HEK293 (cell line): Measurements from ENCODE around the gene COPB1.

ENCODE experiments used
- CTCF ChIA-PET: fragments of 350-600 bp; formaldehyde crosslinking; extraction: SDS; loops from one replicate; lab custom pipeline; 2021; ENCODE audit warnings: antibody characterized with exemption; lab: Yijun Ruan, JAX
- POLR2A ChIA-PET: fragments of 300-600 bp; formaldehyde crosslinking; extraction: SDS; loops from one replicate; lab custom pipeline; 2020; ENCODE audit warnings: antibody characterized with exemption, inconsistent platforms; lab: Yijun Ruan, JAX
- H3K27ac ChIP-seq: fragments of 200-500 bp; sonication (Bioruptor generic); 2 replicates; pipeline ENCODE4 v1.5.1; 2014; ENCODE audit warnings: low read depth, low read length, control low read depth, inconsistent platforms; ENCODE audit errors: extremely low read depth
- H3K36me3 ChIP-seq, 2 experiments: fragments of 200-500 bp in 1 of 2; sonication (Bioruptor generic) in 1 of 2; 1 replicate in 1 of 2; 2 replicates in 1 of 2; pipeline ENCODE4 v1.5.1; 2014 to 2017; ENCODE audit warnings: inconsistent platforms in 2 of 2, low read length in 2 of 2; ENCODE audit not compliant: control insufficient read depth in 2 of 2, insufficient read depth in 1 of 2
- H3K4me1 ChIP-seq: fragments of 200-500 bp; sonication (Bioruptor generic); 2 replicates; pipeline ENCODE4 v1.5.1; 2014; ENCODE audit warnings: mild to moderate bottlenecking, low read length, inconsistent platforms; ENCODE audit not compliant: control insufficient read depth, insufficient read depth
- H3K4me3 ChIP-seq: 2 replicates; pipeline ENCODE4 v1.5.1; 2011; ENCODE audit warnings: low read depth, mild to moderate bottlenecking, control low read depth, low read length, moderate library complexity
- H3K9me3 ChIP-seq: fragments of 200-500 bp; sonication (Bioruptor generic); 2 replicates; pipeline ENCODE4 v1.5.1; 2014; ENCODE audit warnings: low read depth, low read length, inconsistent platforms; ENCODE audit not compliant: control insufficient read depth, insufficient read depth
- HOXA7 ChIP-seq: sonication (generic); formaldehyde crosslinking; IDR thresholded peaks from 2 replicates; pipeline ENCODE4 v1.8.1; 2022; ENCODE audit warnings: missing genetic modification reagents, borderline replicate concordance
- IKZF3 ChIP-seq: fragments of 450-650 bp; IDR thresholded peaks from 2 replicates; pipeline ENCODE4 v1.5.0; 2018; ENCODE audit warnings: missing biosample characterization, mild to moderate bottlenecking, missing genetic modification characterization, moderate library complexity
- PRDM1 ChIP-seq: fragments of 450-650 bp; formaldehyde crosslinking; IDR thresholded peaks from 2 replicates; pipeline ENCODE4; 2016; ENCODE audit warnings: missing biosample characterization, missing genetic modification characterization
- SETDB1 ChIP-seq: IDR thresholded peaks from one replicate; pipeline ENCODE4 v1.6.1; 2017; ENCODE audit warnings: mild to moderate bottlenecking, low read length, moderate library complexity, mixed read lengths; ENCODE audit not compliant: insufficient read length
- ZBTB1 ChIP-seq: fragments of 450-650 bp; formaldehyde crosslinking; IDR thresholded peaks from 2 replicates; pipeline ENCODE4 v1.5.1; 2016; ENCODE audit warnings: missing biosample characterization, missing genetic modification characterization
- ZBTB21 ChIP-seq: fragments of 450-650 bp; formaldehyde crosslinking; IDR thresholded peaks from 2 replicates; pipeline ENCODE4 v1.5.1; 2017; ENCODE audit warnings: missing biosample characterization, missing genetic modification characterization
- ZBTB8A ChIP-seq: fragments of 450-650 bp; formaldehyde crosslinking; IDR thresholded peaks from 2 replicates; pipeline ENCODE4 v1.5.1; 2016; ENCODE audit warnings: missing biosample characterization, missing genetic modification characterization
- ZFHX2 ChIP-seq: fragments of 450-650 bp; formaldehyde crosslinking; conservative IDR thresholded peaks from 2 replicates; pipeline ENCODE4 v1.5.1; 2016; ENCODE audit warnings: missing biosample characterization, missing genetic modification characterization
- ZNF121 ChIP-seq: fragments of 450-650 bp; formaldehyde crosslinking; IDR thresholded peaks from 2 replicates; pipeline ENCODE4 v1.5.1; 2016; ENCODE audit warnings: missing biosample characterization, missing genetic modification characterization
- ZNF174 ChIP-seq: fragments of 450-650 bp; formaldehyde crosslinking; IDR thresholded peaks from 2 replicates; pipeline ENCODE4 v1.5.0; 2017; ENCODE audit warnings: missing biosample characterization, mild to moderate bottlenecking, missing genetic modification characterization
- ZNF175 ChIP-seq: fragments of 450-650 bp; formaldehyde crosslinking; IDR thresholded peaks from 2 replicates; pipeline ENCODE4 v1.5.1; 2016; ENCODE audit warnings: missing biosample characterization, missing genetic modification characterization
- ZNF292 ChIP-seq: fragments of 450-650 bp; formaldehyde crosslinking; IDR thresholded peaks from 2 replicates; pipeline ENCODE4 v1.5.1; 2016; ENCODE audit warnings: low read depth, missing biosample characterization, missing genetic modification characterization, borderline replicate concordance
- ZNF324 ChIP-seq: fragments of 450-650 bp; formaldehyde crosslinking; IDR thresholded peaks from 2 replicates; pipeline ENCODE4 v1.5.1; 2016; ENCODE audit warnings: missing biosample characterization, missing genetic modification characterization
- ZNF341 ChIP-seq: fragments of 450-650 bp; formaldehyde crosslinking; IDR thresholded peaks from 2 replicates; pipeline ENCODE4; 2016; ENCODE audit warnings: low read depth, missing biosample characterization, missing genetic modification characterization
- ZNF514 ChIP-seq: fragments of 450-650 bp; formaldehyde crosslinking; IDR thresholded peaks from 2 replicates; pipeline ENCODE4 v1.5.1; 2016; ENCODE audit warnings: missing biosample characterization, missing genetic modification characterization
- ZNF548 ChIP-seq: fragments of 450-650 bp; formaldehyde crosslinking; IDR thresholded peaks from 2 replicates; pipeline ENCODE4 v1.5.1; 2016; ENCODE audit warnings: missing biosample characterization, missing genetic modification characterization
- ZNF560 ChIP-seq: fragments of 450-650 bp; formaldehyde crosslinking; IDR thresholded peaks from 2 replicates; pipeline ENCODE4 v1.5.1; 2017; ENCODE audit warnings: missing biosample characterization, missing genetic modification characterization, borderline replicate concordance
- ZNF571 ChIP-seq: fragments of 450-650 bp; formaldehyde crosslinking; IDR thresholded peaks from 2 replicates; pipeline ENCODE4 v1.5.0; 2017; ENCODE audit warnings: missing biosample characterization, missing genetic modification characterization
- ZNF596 ChIP-seq: fragments of 450-650 bp; IDR thresholded peaks from 2 replicates; pipeline ENCODE4 v1.5.0; 2018; ENCODE audit warnings: missing biosample characterization, mild to moderate bottlenecking, missing genetic modification characterization, moderate library complexity
- ZNF600 ChIP-seq: fragments of 450-650 bp; formaldehyde crosslinking; IDR thresholded peaks from 2 replicates; pipeline ENCODE4 v1.5.1; 2016; ENCODE audit warnings: missing biosample characterization, missing genetic modification characterization
- ZNF610 ChIP-seq: fragments of 450-650 bp; formaldehyde crosslinking; IDR thresholded peaks from 2 replicates; pipeline ENCODE4 v1.5.1; 2016; ENCODE audit warnings: missing biosample characterization, missing genetic modification characterization, borderline replicate concordance
- ZNF621 ChIP-seq: fragments of 450-650 bp; formaldehyde crosslinking; IDR thresholded peaks from 2 replicates; pipeline ENCODE4 v1.5.1; 2017; ENCODE audit warnings: missing biosample characterization, missing genetic modification characterization
- ZNF626 ChIP-seq: fragments of 450-650 bp; sonication (Bioruptor Pico); formaldehyde crosslinking; IDR thresholded peaks from 2 replicates; pipeline ENCODE4 v1.5.1; 2018; ENCODE audit warnings: missing biosample characterization, missing genetic modification characterization, inconsistent platforms
- ZNF629 ChIP-seq: fragments of 450-650 bp; formaldehyde crosslinking; IDR thresholded peaks from 2 replicates; pipeline ENCODE4 v1.5.1; 2017; ENCODE audit warnings: missing biosample characterization, missing genetic modification characterization
- ZNF670 ChIP-seq: fragments of 450-650 bp; formaldehyde crosslinking; IDR thresholded peaks from 2 replicates; pipeline ENCODE4 v1.5.1; 2016; ENCODE audit warnings: missing biosample characterization, missing genetic modification characterization, low read depth
- ZNF768 ChIP-seq: fragments of 450-650 bp; formaldehyde crosslinking; IDR thresholded peaks from 2 replicates; pipeline ENCODE4 v1.5.1; 2018; ENCODE audit warnings: missing biosample characterization, mild to moderate bottlenecking, missing genetic modification characterization
- ZNF777 ChIP-seq: fragments of 450-650 bp; formaldehyde crosslinking; IDR thresholded peaks from 2 replicates; pipeline ENCODE4 v1.5.1; 2017; ENCODE audit warnings: missing biosample characterization, missing genetic modification characterization, borderline replicate concordance
- TF ChIP-seq, protein P1 (sequence below): sonication (generic); formaldehyde crosslinking; IDR thresholded peaks from 2 replicates; pipeline ENCODE4 v1.8.1; 2022; ENCODE audit warnings: mild to moderate bottlenecking, moderate library complexity, missing genetic modification reagents

The COPB1 gene

DNA sequence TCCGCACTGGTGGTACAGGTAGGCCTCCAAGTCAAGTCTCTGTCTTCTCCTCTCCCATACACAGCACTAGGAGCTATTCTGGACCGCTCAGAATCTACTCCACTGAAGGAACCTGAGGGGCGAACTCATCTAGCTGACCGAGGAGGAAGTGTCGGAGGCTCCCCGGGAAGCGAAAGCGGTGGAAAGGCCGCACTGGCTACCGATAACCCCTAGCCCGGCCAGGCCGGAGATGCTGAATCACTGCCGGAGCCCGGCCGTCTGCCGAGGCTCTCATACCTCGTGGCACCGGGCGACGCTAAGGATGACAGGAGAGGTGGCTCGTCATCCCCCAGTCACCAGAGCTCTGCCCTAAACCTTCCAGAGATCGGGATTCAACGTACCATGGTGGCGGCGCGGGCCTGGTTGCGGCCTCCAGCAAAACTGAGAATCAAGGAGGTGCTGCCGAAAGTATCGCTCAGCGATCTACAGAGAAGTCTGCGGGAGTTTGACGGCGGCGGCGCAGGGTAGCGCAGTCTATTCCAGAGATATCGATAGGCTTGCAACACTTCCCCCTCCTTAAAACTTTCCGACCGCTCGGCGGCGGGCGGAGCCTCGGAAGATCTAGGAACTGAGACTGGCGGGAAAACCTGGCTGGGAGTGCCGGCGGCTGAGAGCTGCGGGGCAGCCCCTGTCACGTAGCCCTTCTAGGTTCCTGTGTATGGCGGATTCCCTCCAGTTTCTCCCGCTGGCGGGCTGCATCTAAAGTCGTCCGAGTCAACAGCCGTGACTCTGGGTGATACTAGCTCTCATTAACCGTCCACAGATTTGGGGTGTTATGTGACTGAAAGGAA, 20.5 kb upstream of the COPB1 start, which contains the start of gene PSMA1 (continued):
- peak; percentile 60 for TF ChIP-seq SETDB1
- TF ChIP-seq ZNF514 (tag by site-specific recombination), result no peak
- TF ChIP-seq ZNF626 (tag by site-specific recombination), result no peak
- TF ChIP-seq ZBTB8A (tag by site-specific recombination), result peak; percentile 23; the same call in 1 of the 2 replicates
- TF ChIP-seq ZNF292 (tag by site-specific recombination), result no peak
- TF ChIP-seq HOXA7 (CRISPR knock-in tag), result no peak
- no peak for TF ChIP-seq ZNF548 (tag by site-specific recombination)
- no peak for TF ChIP-seq ZNF174 (tag by site-specific recombination)
- TF ChIP-seq ZNF324 (tag by site-specific recombination), result peak; percentile 35; the same call in 1 of the 2 replicates
- TF ChIP-seq, protein P1, sequence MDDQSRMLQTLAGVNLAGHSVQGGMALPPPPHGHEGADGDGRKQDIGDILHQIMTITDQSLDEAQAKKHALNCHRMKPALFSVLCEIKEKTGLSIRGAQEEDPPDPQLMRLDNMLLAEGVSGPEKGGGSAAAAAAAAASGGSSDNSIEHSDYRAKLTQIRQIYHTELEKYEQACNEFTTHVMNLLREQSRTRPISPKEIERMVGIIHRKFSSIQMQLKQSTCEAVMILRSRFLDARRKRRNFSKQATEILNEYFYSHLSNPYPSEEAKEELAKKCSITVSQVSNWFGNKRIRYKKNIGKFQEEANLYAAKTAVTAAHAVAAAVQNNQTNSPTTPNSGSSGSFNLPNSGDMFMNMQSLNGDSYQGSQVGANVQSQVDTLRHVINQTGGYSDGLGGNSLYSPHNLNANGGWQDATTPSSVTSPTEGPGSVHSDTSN (CRISPR knock-in tag), result 0 out of 2 replicates have a peak, but pooled peaks have one; percentile 29
- no peak for TF ChIP-seq ZNF621 (tag by site-specific recombination)
- 0 out of 2 replicates have a peak, but pooled peaks have one; percentile 44 for TF ChIP-seq ZNF629 (tag by site-specific recombination)
- no peak for TF ChIP-seq ZBTB1

DNA sequence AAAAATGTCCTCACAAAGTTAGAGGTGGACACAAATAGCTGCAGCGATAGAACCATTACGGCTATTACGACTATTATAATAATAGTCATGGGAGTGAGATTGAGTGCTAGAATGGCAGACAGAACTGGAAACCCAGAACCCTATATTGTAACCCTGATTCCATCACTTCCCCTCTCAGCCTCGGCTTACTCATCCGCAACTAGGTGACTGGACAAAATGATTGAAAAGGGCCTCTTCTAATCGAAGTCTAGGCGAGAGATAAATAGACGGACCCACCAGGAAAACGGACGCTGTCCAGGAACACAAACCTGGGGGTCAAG, 19.9 kb upstream of the COPB1 start:
- no peaks in the 10 kb centered on the region for H3K9me3 ChIP-seq
- peaks cover 21 to 44% of the 10 kb centered on the region in 2 experiments for H3K36me3 ChIP-seq
- ChIA-PET CTCF (interaction anchor here (0.6 kb wide), 1 partner anchor 99 kb away, joined by 4 read pairs; no protein-coding TSS in a partner anchor), POLR2A (interaction anchor here (2.1 to 2.3 kb wide), 2 partner anchors 20 to 125 kb away, joined by 6 to 9 read pairs; partner anchors contain the start of genes COPB1 and PDE3B)
- peak overlapping the region; percentile 81 for H3K4me3 ChIP-seq
- peak overlapping the region; percentile 77 for H3K27ac ChIP-seq
- TF ChIP-seq ZNF596 (tag by site-specific recombination) (no peak), ZNF341 (tag by site-specific recombination) (peak; percentile 48; the same call in 1 of the 2 replicates)
- H3K4me1 ChIP-seq, result no peaks in the 10 kb centered on the region

DNA sequence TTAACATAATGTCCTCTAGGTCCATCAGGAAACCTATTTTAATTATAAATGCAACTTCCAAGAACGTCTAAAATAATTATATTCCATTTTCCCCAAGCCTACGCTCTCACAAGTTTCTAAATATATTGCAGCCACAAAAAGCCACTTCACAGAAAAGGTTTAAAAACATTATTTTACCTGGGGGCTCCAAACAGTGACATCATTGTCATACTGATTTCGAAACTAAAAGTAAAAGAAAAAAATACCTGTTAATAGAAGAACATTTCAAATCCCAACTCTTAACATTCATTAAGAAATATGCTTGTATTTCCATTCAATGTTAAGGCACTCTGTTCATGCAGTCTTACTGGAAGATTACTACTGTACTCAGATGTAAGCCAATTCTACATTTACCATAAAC, 19.2 kb upstream of the COPB1 start:
- H3K27ac ChIP-seq, result no peak overlapping the region
- peak overlapping the region; percentile 81 for H3K4me3 ChIP-seq
- CTCF ChIA-PET, result interaction anchor here (0.7 kb wide), 1 partner anchor 38 kb away, joined by 3 read pairs; no protein-coding TSS in a partner anchor
- no peaks in the 10 kb centered on the region for H3K4me1 ChIP-seq
- peaks cover 29 to 52% of the 10 kb centered on the region in 2 experiments for H3K36me3 ChIP-seq
- H3K9me3 ChIP-seq, result no peaks in the 10 kb centered on the region
- TF ChIP-seq ZNF174 (tag by site-specific recombination), result no peak
- no peak for TF ChIP-seq ZNF560
- no peak for TF ChIP-seq ZNF610 (tag by site-specific recombination)
- TF ChIP-seq ZNF670 (tag by site-specific recombination), result no peak
- TF ChIP-seq ZFHX2 (tag by site-specific recombination), result no peak
- TF ChIP-seq ZNF121 (tag by site-specific recombination), result no peak
- no peak for TF ChIP-seq PRDM1
- no peak for TF ChIP-seq ZNF324 (tag by site-specific recombination)
- TF ChIP-seq ZNF768 (tag by site-specific recombination), result no peak
- TF ChIP-seq ZBTB21, result no peak
- no peak for TF ChIP-seq ZNF175 (tag by site-specific recombination)
- TF ChIP-seq ZNF600 (tag by site-specific recombination), result no peak
- TF ChIP-seq ZNF571 (tag by site-specific recombination), result no peak
- TF ChIP-seq IKZF3 (tag by site-specific recombination), result no peak
- TF ChIP-seq ZNF777 (tag by site-specific recombination), result no peak
- POLR2A ChIA-PET, result interaction anchor here (2.1 to 2.3 kb wide), 2 partner anchors 19 to 125 kb away, joined by 6 to 9 read pairs; partner anchors contain the start of genes COPB1 and PDE3B
